Neuronal stem cell (in vitro differentiated cells): ENCODE measurements around the gene TMEM91.
A peak's percentile ranks its signal among the peaks of the same experiment; 100 is the strongest.

Source experiments
- DNase-seq: peaks from one replicate; pipeline ENCODE4 v3.0.0-alpha.2; 2013; ENCODE audit warnings: low spot score
- H2AFZ ChIP-seq: one replicate; pipeline ENCODE4 v1.6.1; 2013; ENCODE audit warnings: mild to moderate bottlenecking, low read length, inconsistent platforms
- H2AK5ac ChIP-seq: 2 replicates; pipeline ENCODE4 v1.6.1; 2013; ENCODE audit warnings: low read depth, mild to moderate bottlenecking, inconsistent platforms, low read length, moderate library complexity, mixed read lengths
- H2BK120ac ChIP-seq: 2 replicates; pipeline ENCODE4 v1.6.1; 2013; ENCODE audit warnings: low read depth, mild to moderate bottlenecking, inconsistent platforms, low read length, moderate library complexity, mixed read lengths
- H2BK12ac ChIP-seq: one replicate; pipeline ENCODE4 v1.6.1; 2013; ENCODE audit warnings: low read length, inconsistent platforms
- H2BK15ac ChIP-seq: 2 replicates; pipeline ENCODE4 v1.6.1; 2013; ENCODE audit warnings: mild to moderate bottlenecking, low read length, inconsistent platforms, mixed read lengths
- H2BK5ac ChIP-seq: one replicate; pipeline ENCODE4 v1.6.1; 2013; ENCODE audit warnings: inconsistent platforms, mild to moderate bottlenecking, low read length, moderate library complexity
- H3K14ac ChIP-seq: one replicate; pipeline ENCODE4 v1.6.1; 2013; ENCODE audit warnings: low read length, inconsistent platforms
- H3K18ac ChIP-seq: 2 replicates; pipeline ENCODE4 v1.6.1; 2013; ENCODE audit warnings: low read length, inconsistent platforms
- H3K23ac ChIP-seq: 2 replicates; pipeline ENCODE4 v1.6.1; 2013; ENCODE audit warnings: low read depth, mild to moderate bottlenecking, mixed read lengths, low read length, inconsistent platforms; ENCODE audit not compliant: poor library complexity
- H3K27ac ChIP-seq: replicated peaks from 3 replicates; pipeline ENCODE4 v1.5.1; 2013; ENCODE audit warnings: low read length, inconsistent platforms
- H3K27me3 ChIP-seq, 3 experiments: 2 replicates each; pipeline ENCODE4 v1.6.1; 2013; ENCODE audit warnings: low read length in 3 of 3, mild to moderate bottlenecking in 2 of 3, inconsistent platforms in 1 of 3, low read depth in 1 of 3, mixed read lengths in 1 of 3, moderate library complexity in 1 of 3; ENCODE audit not compliant: control insufficient read depth in 3 of 3, insufficient read depth in 3 of 3
- H3K36me3 ChIP-seq, 2 donors: replicated peaks in 1 of 2; 2 replicates each; pipeline ENCODE4 v1.6.1; 2013; ENCODE audit warnings: low read length in 2 of 2; ENCODE audit not compliant: control insufficient read depth in 2 of 2, insufficient read depth in 2 of 2
- H3K4ac ChIP-seq: 2 replicates; pipeline ENCODE4 v1.6.1; 2013; ENCODE audit warnings: inconsistent platforms, mild to moderate bottlenecking, low read length, moderate library complexity
- H3K4me1 ChIP-seq, 2 donors: 1 replicate in 1 of 2; 2 replicates in 1 of 2; pipeline ENCODE4 v1.6.1; 2013; ENCODE audit warnings: low read length in 2 of 2, low read depth in 1 of 2; ENCODE audit not compliant: control insufficient read depth in 2 of 2, insufficient read depth in 1 of 2
- H3K4me2 ChIP-seq: one replicate; pipeline ENCODE4 v1.6.1; 2013; ENCODE audit warnings: mild to moderate bottlenecking, low read length, inconsistent platforms; ENCODE audit not compliant: insufficient read depth, poor library complexity, severe bottlenecking
- H3K4me3 ChIP-seq, 2 donors: 2 replicates each; pipeline ENCODE4 v1.5.1; 2013; ENCODE audit warnings: low read length in 2 of 2, mild to moderate bottlenecking in 2 of 2, inconsistent platforms in 1 of 2, moderate library complexity in 1 of 2
- H3K79me1 ChIP-seq: one replicate; pipeline ENCODE4 v1.6.1; 2013; ENCODE audit warnings: low read depth, mild to moderate bottlenecking, inconsistent platforms, low read length, moderate library complexity
- H3K9ac ChIP-seq: one replicate; pipeline ENCODE4 v1.6.1; 2013; ENCODE audit warnings: mild to moderate bottlenecking, low read depth, low read length, inconsistent platforms; ENCODE audit not compliant: poor library complexity
- H3K9me3 ChIP-seq, 2 donors: replicated peaks in 1 of 2; 2 replicates each; pipeline versions ENCODE3 to v1.6.1; 2013; ENCODE audit warnings: low read length in 2 of 2, mild to moderate bottlenecking in 2 of 2, inconsistent platforms in 1 of 2, low read depth in 1 of 2, mixed read lengths in 1 of 2, moderate library complexity in 1 of 2; ENCODE audit not compliant: control insufficient read depth in 2 of 2, insufficient read depth in 1 of 2
- H4K8ac ChIP-seq: one replicate; pipeline ENCODE4 v1.6.1; 2013; ENCODE audit warnings: low read depth, mild to moderate bottlenecking, inconsistent platforms, low read length, moderate library complexity
- H4K91ac ChIP-seq: one replicate; pipeline ENCODE4 v1.6.1; 2013; ENCODE audit warnings: low read length, low read depth, mild to moderate bottlenecking, inconsistent platforms; ENCODE audit not compliant: poor library complexity
- WGBS, 2 donors: extraction: QIAGEN DNeasy Blood & Tissue Kit; methylation state at CpG; one replicate each; pipeline ENCODE4 v1.1.7; 2013; ENCODE audit warnings: missing lambda C conversion rate in 2 of 2, mixed read lengths in 1 of 2; ENCODE audit not compliant: insufficient read length in 2 of 2, insufficient replicate concordance in 1 of 2; ENCODE audit errors: extremely low coverage in 2 of 2; 5-methylcytosine and 5-hydroxymethylcytosine counted together

Gene TMEM91

GRCh38 chr19:41397086-41398049 is 21.0 kb downstream of the TMEM91 start, which contains the start of the genes BCKDHA and EXOSC5:
BCKDHA (plus strand) TSS chr19:41397818; CDS start chr19:41397828, 10 bp downstream.
EXOSC5 (minus strand) TSS chr19:41397359; CDS start chr19:41397328, 31 bp downstream.
- Histone ChIP-seq H2BK12ac (no peak within 1 kb of the TSS), H3K4me1 (peaks cover 3 to 5% of the 10 kb centered on the region in 2 donors), H3K9me3 (no peaks in the 10 kb centered on the region), H3K4me3 (peak within 1 kb of the TSS; percentile 76 to 94), H3K79me1 (no peaks in the 10 kb centered on the region), H3K23ac (no peak within 1 kb of the TSS), H3K14ac (no peak within 1 kb of the TSS), H3K4ac (no peak within 1 kb of the TSS), H3K9ac (peak within 1 kb of the TSS; percentile 75), H4K8ac (no peak within 1 kb of the TSS), H2AFZ (peak within 1 kb of the TSS; percentile 85), H3K36me3 (no peaks in the 10 kb centered on the region), H2BK120ac (no peak within 1 kb of the TSS), H3K18ac (peak within 1 kb of the TSS; percentile 84), H2AK5ac (no peak within 1 kb of the TSS), H3K4me2 (peak within 1 kb of the TSS; percentile 96), H3K27ac (no peak within 1 kb of the TSS), H3K27me3 (no peaks in the 10 kb centered on the region), H2BK5ac (no peak within 1 kb of the TSS), H2BK15ac (no peak within 1 kb of the TSS), H4K91ac (no peak within 1 kb of the TSS)
- peak; percentile 99 for DNase-seq
- WGBS, 2 donors, result no CpG with 5 or more reads among the region's 50 CpGs

GRCh38 chr19:41398050-41398418 is 21.7 kb downstream of the TMEM91 start:
- Histone ChIP-seq H3K36me3 (no peaks in the 10 kb centered on the region), H2BK5ac (no peak overlapping the region), H3K27me3 (no peaks in the 10 kb centered on the region), H2BK15ac (no peak overlapping the region), H4K8ac (no peak overlapping the region), H3K14ac (no peak overlapping the region), H2BK120ac (no peak overlapping the region), H2AK5ac (no peak overlapping the region), H3K79me1 (no peaks in the 10 kb centered on the region), H3K9ac (peak overlapping the region; percentile 75), H3K4me2 (peak overlapping the region; percentile 59), H3K4ac (no peak overlapping the region), H3K4me3 (peak overlapping the region; percentile 76 to 94), H3K4me1 (peaks cover 3 to 5% of the 10 kb centered on the region in 2 donors), H3K18ac (no peak overlapping the region), H3K27ac (no peak overlapping the region), H2BK12ac (no peak overlapping the region), H3K23ac (no peak overlapping the region), H2AFZ (peak overlapping the region; percentile 79), H4K91ac (no peak overlapping the region), H3K9me3 (no peaks in the 10 kb centered on the region)
- DNase-seq, result no peak
- WGBS, 2 donors, result no CpG with 5 or more reads among the region's 5 CpGs

GRCh38 chr19:41398598-41398997 is 22.3 kb downstream of the TMEM91 start:
- H2AK5ac ChIP-seq, result no peak overlapping the region
- H3K36me3 ChIP-seq, result no peaks in the 10 kb centered on the region
- no peaks in the 10 kb centered on the region for H3K79me1 ChIP-seq
- H3K4me3 ChIP-seq, result peak overlapping the region; percentile 5 to 76
- H3K27me3 ChIP-seq, result no peaks in the 10 kb centered on the region
- no peak overlapping the region for H4K8ac ChIP-seq
- H3K14ac ChIP-seq, result no peak overlapping the region
- H4K91ac ChIP-seq, result no peak overlapping the region
- H3K18ac ChIP-seq, result no peak overlapping the region
- no peak overlapping the region for H2BK5ac ChIP-seq
- H3K4me2 ChIP-seq, result peak overlapping the region; percentile 59
- H2BK120ac ChIP-seq, result no peak overlapping the region
- no peak overlapping the region for H2BK12ac ChIP-seq
- H3K9me3 ChIP-seq, result no peaks in the 10 kb centered on the region
- H3K27ac ChIP-seq, result no peak overlapping the region
- H3K4me1 ChIP-seq, result peaks cover 3 to 5% of the 10 kb centered on the region in 2 donors
- H3K9ac ChIP-seq, result no peak overlapping the region
- no peak for DNase-seq
- H3K4ac ChIP-seq, result no peak overlapping the region
- H2AFZ ChIP-seq, result no peak overlapping the region
- H3K23ac ChIP-seq, result no peak overlapping the region
- H2BK15ac ChIP-seq, result no peak overlapping the region
- no CpG with 5 or more reads among the region's 3 CpGs for WGBS, 2 donors

GRCh38 chr19:41399091-41399490 is 22.8 kb downstream of the TMEM91 start:
- Histone ChIP-seq H3K27me3 (no peaks in the 10 kb centered on the region), H4K91ac (no peak overlapping the region), H3K23ac (no peak overlapping the region), H3K27ac (no peak overlapping the region), H3K4me2 (no peak overlapping the region), H3K9ac (no peak overlapping the region), H3K79me1 (no peaks in the 10 kb centered on the region), H2BK120ac (no peak overlapping the region), H2BK12ac (no peak overlapping the region), H3K4ac (no peak overlapping the region), H2BK5ac (no peak overlapping the region), H3K14ac (no peak overlapping the region), H4K8ac (no peak overlapping the region), H2AFZ (no peak overlapping the region), H3K36me3 (no peaks in the 10 kb centered on the region), H3K18ac (no peak overlapping the region), H2BK15ac (no peak overlapping the region), H2AK5ac (no peak overlapping the region), H3K4me1 (peaks cover 3 to 5% of the 10 kb centered on the region in 2 donors), H3K9me3 (no peaks in the 10 kb centered on the region), H3K4me3 (peak overlapping the region in 1 of 2 donors; percentile 76)
- DNase-seq, result no peak
- whole genome bisulfite sequencing, 2 donors, result no CpG with 5 or more reads among the region's 3 CpGs
